HPDE6-E6E7 (cell line): ENCODE measurements around the gene RNF141.

Source experiments
- DNase-seq: peaks from one replicate; pipeline ENCODE4 v3.0.0; 2011; ENCODE audit warnings: missing footprints; ENCODE audit errors: extremely low spot score

RNF141 gene

GRCh38 chr11:10481560-10482349, 59.2 kb downstream of the RNF141 start:
- no peak for DNase-seq

- no peak for DNase-seq
These were observed 60.2 kb downstream of the RNF141 start for GRCh38 chr11:10480760-10481159.

- DNase-seq: no peak
These were observed 61.0 kb downstream of the RNF141 start for GRCh38 chr11:10480026-10480425.

GRCh38 chr11:10478574-10479550, 62.1 kb downstream of the RNF141 start:
- no peak for DNase-seq

- DNase-seq: no peak
These were observed 62.9 kb downstream of the RNF141 start for GRCh38 chr11:10478066-10478465.

- no peak for DNase-seq
These were observed 63.3 kb downstream of the RNF141 start for GRCh38 chr11:10477690-10478046.

GRCh38 chr11:10476927-10477689, 63.9 kb downstream of the RNF141 start:
- DNase-seq: no peak

GRCh38 chr11:10476342-10476741, 64.6 kb downstream of the RNF141 start:
- DNase-seq: no peak

GRCh38 chr11:10474551-10474950, 66.4 kb downstream of the RNF141 start:
- DNase-seq: no peak

GRCh38 chr11:10473371-10473770, 67.6 kb downstream of the RNF141 start:
- DNase-seq: no peak

- no peak for DNase-seq
These were observed 78.2 kb downstream of the RNF141 start for GRCh38 chr11:10462746-10463300.
